SK-N-SH treated with all-trans-retinoic acid at 6 μM for 48 hours (cell line): Measurements from ENCODE around the gene TPP2.

Experiments used
- ATAC-seq: fragments of 200-7000 bp; cut with Tn5 transposase; 3 replicates; pipeline ENCODE4 v1.9.1; 2020; ENCODE audit warnings: mild to moderate bottlenecking, moderate library complexity
- ARNTL ChIP-seq: fragments of 450-650 bp; formaldehyde crosslinking; IDR thresholded peaks from 2 replicates; pipeline ENCODE4 v1.5.0; 2020; ENCODE audit warnings: low read depth, mild to moderate bottlenecking, moderate library complexity, borderline replicate concordance
- BACH2 ChIP-seq: fragments of 250-450 bp; sonication (Bioruptor Pico); IDR thresholded peaks from 2 replicates; pipeline ENCODE4 v1.9.0; 2021; ENCODE audit warnings: mild to moderate bottlenecking, borderline replicate concordance
- CREB5 ChIP-seq: fragments of 250-450 bp; sonication (Bioruptor Pico); IDR thresholded peaks from 2 replicates; pipeline ENCODE4 v1.5.1; 2020; ENCODE audit warnings: low read depth, mild to moderate bottlenecking, moderate library complexity
- CSDC2 ChIP-seq: fragments of 250-450 bp; sonication (Bioruptor Pico); IDR thresholded peaks from 2 replicates; pipeline ENCODE4 v1.5.0; 2020; ENCODE audit warnings: mild to moderate bottlenecking, moderate library complexity
- ESRRG ChIP-seq: fragments of 250-450 bp; sonication (Bioruptor Pico); IDR thresholded peaks from 2 replicates; pipeline ENCODE4 v1.6.1; 2021; ENCODE audit warnings: mild to moderate bottlenecking
- GLIS3 ChIP-seq: fragments of 250-450 bp; sonication (Bioruptor Pico); IDR thresholded peaks from 2 replicates; pipeline ENCODE4 v1.5.0; 2020; ENCODE audit warnings: mild to moderate bottlenecking, moderate library complexity
- ISL1 ChIP-seq: fragments of 250-450 bp; sonication (Bioruptor Pico); IDR thresholded peaks from 2 replicates; pipeline ENCODE4 v2.1.2; 2022; ENCODE audit warnings: mild to moderate bottlenecking, moderate library complexity
- OSR1 ChIP-seq: fragments of 250-450 bp; sonication (Bioruptor Pico); IDR thresholded peaks from 2 replicates; pipeline ENCODE4 v1.8.0; 2022; ENCODE audit warnings: moderate library complexity, mild to moderate bottlenecking, inconsistent platforms
- PPARA ChIP-seq: fragments of 250-450 bp; sonication (Bioruptor Pico); IDR thresholded peaks from 2 replicates; pipeline ENCODE4 v1.5.0; 2020; ENCODE audit warnings: mild to moderate bottlenecking, borderline replicate concordance
- SNAI2 ChIP-seq: fragments of 250-450 bp; sonication (Bioruptor Pico); IDR thresholded peaks from 2 replicates; pipeline ENCODE4 v1.5.0; 2020; ENCODE audit warnings: mild to moderate bottlenecking, moderate library complexity
- TCF4 ChIP-seq: fragments of 250-450 bp; sonication (Bioruptor Pico); IDR thresholded peaks from 2 replicates; pipeline ENCODE4 v1.8.0; 2021; ENCODE audit warnings: mild to moderate bottlenecking, moderate library complexity, borderline replicate concordance
- TOX ChIP-seq: fragments of 250-450 bp; sonication (Bioruptor Pico); IDR thresholded peaks from 2 replicates; pipeline ENCODE4 v1.8.0; 2021; ENCODE audit warnings: mild to moderate bottlenecking, moderate library complexity, borderline replicate concordance
- TSHZ2 ChIP-seq: fragments of 250-450 bp; sonication (Bioruptor Pico); IDR thresholded peaks from 2 replicates; pipeline ENCODE4 v1.5.0; 2020; ENCODE audit warnings: mild to moderate bottlenecking, moderate library complexity
- ZC3H10 ChIP-seq: fragments of 250-450 bp; sonication (Bioruptor Pico); IDR thresholded peaks from 2 replicates; pipeline ENCODE4 v1.5.1; 2021; ENCODE audit warnings: mild to moderate bottlenecking, moderate library complexity
- ZFP3 ChIP-seq: fragments of 250-450 bp; sonication (Bioruptor Pico); IDR thresholded peaks from 2 replicates; pipeline ENCODE4 v1.5.0; 2020; ENCODE audit warnings: mild to moderate bottlenecking, moderate library complexity
- ZFP30 ChIP-seq: fragments of 450-650 bp; formaldehyde crosslinking; IDR thresholded peaks from 2 replicates; pipeline ENCODE4 v1.5.0; 2022; ENCODE audit warnings: mild to moderate bottlenecking, moderate library complexity
- ZNF565 ChIP-seq: fragments of 450-650 bp; formaldehyde crosslinking; conservative IDR thresholded peaks from 2 replicates; pipeline ENCODE4 v1.5.0; 2020; ENCODE audit warnings: low read depth, mild to moderate bottlenecking, moderate library complexity
- ZNF70 ChIP-seq: fragments of 450-650 bp; formaldehyde crosslinking; IDR thresholded peaks from 2 replicates; pipeline ENCODE4 v1.5.0; 2020; ENCODE audit warnings: mild to moderate bottlenecking, moderate library complexity
- ZNF8 ChIP-seq: fragments of 450-650 bp; formaldehyde crosslinking; IDR thresholded peaks from 2 replicates; pipeline ENCODE4 v1.5.0; 2020; ENCODE audit warnings: mild to moderate bottlenecking, moderate library complexity
- TF ChIP-seq, protein P1 (sequence below): fragments of 250-450 bp; sonication (Bioruptor Pico); IDR thresholded peaks from 2 replicates; pipeline ENCODE4 v1.8.0; 2021; ENCODE audit warnings: low read depth, mild to moderate bottlenecking, moderate library complexity, borderline replicate concordance
- TF ChIP-seq, protein P2 (sequence below): fragments of 250-450 bp; sonication (Bioruptor Pico); IDR thresholded peaks from 2 replicates; pipeline ENCODE4 v1.8.0; 2020; ENCODE audit warnings: mild to moderate bottlenecking, moderate library complexity, borderline replicate concordance
- TF ChIP-seq, protein P3 (sequence below): fragments of 250-450 bp; sonication (Bioruptor Pico); IDR thresholded peaks from 2 replicates; pipeline ENCODE4 v1.5.1; 2021; ENCODE audit warnings: mild to moderate bottlenecking, moderate library complexity

TPP2 gene

DNA sequence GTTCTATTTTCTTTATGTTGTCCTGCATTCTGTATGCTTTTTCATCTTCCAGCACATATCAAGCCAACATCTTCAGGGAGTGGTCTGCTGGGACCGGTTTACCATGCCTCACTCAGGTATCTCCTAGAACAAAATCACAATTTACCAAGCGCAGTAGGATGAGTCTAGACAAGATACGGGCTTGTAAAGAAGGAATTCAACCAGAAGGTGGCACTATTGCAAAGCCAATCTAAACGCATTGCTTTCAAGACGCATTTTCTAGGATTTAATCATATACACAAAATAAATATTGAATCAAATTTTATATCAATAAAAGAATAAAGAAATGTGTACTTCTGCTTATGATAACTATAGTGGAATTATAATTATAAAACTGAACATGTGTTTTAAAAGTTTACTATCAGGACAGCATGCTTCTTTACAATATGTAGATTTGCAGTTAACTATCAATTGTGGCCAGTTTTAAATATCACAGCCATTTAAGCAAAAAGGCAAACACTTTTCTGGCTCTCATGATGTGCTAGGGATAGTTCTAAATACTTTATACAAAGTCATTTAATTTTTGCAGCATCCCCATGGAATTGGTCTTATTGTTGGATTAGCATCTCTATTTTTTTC lies 16.1 kb upstream of the TPP2 start:
- TF ChIP-seq SNAI2 (CRISPR knock-in tag): no peak
- TF ChIP-seq TOX (CRISPR knock-in tag): no peak
- ATAC-seq: peak; percentile 93

- ATAC-seq: no peak
- no peak for TF ChIP-seq ZNF8
- TF ChIP-seq GLIS3 (CRISPR knock-in tag): no peak
- TF ChIP-seq, protein P1, sequence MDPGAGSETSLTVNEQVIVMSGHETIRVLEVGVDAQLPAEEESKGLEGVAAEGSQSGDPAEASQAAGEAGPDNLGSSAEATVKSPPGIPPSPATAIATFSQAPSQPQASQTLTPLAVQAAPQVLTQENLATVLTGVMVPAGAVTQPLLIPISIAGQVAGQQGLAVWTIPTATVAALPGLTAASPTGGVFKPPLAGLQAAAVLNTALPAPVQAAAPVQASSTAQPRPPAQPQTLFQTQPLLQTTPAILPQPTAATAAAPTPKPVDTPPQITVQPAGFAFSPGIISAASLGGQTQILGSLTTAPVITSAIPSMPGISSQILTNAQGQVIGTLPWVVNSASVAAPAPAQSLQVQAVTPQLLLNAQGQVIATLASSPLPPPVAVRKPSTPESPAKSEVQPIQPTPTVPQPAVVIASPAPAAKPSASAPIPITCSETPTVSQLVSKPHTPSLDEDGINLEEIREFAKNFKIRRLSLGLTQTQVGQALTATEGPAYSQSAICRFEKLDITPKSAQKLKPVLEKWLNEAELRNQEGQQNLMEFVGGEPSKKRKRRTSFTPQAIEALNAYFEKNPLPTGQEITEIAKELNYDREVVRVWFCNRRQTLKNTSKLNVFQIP (CRISPR knock-in tag): no peak
- TF ChIP-seq ZNF565 (CRISPR knock-in tag): no peak
- TF ChIP-seq ZC3H10: no peak
- no peak for TF ChIP-seq ZFP30 (CRISPR knock-in tag)
- TF ChIP-seq BACH2 (CRISPR knock-in tag): no peak
- no peak for TF ChIP-seq CSDC2 (CRISPR knock-in tag)
- TF ChIP-seq OSR1: no peak
- TF ChIP-seq CREB5 (CRISPR knock-in tag): no peak
- TF ChIP-seq ARNTL: no peak
- no peak for TF ChIP-seq ZFP3 (CRISPR knock-in tag)
- no peak for TF ChIP-seq PPARA (CRISPR knock-in tag)
- no peak for TF ChIP-seq ISL1 (CRISPR knock-in tag)
- TF ChIP-seq ESRRG (CRISPR knock-in tag): no peak
- TF ChIP-seq, protein P2, sequence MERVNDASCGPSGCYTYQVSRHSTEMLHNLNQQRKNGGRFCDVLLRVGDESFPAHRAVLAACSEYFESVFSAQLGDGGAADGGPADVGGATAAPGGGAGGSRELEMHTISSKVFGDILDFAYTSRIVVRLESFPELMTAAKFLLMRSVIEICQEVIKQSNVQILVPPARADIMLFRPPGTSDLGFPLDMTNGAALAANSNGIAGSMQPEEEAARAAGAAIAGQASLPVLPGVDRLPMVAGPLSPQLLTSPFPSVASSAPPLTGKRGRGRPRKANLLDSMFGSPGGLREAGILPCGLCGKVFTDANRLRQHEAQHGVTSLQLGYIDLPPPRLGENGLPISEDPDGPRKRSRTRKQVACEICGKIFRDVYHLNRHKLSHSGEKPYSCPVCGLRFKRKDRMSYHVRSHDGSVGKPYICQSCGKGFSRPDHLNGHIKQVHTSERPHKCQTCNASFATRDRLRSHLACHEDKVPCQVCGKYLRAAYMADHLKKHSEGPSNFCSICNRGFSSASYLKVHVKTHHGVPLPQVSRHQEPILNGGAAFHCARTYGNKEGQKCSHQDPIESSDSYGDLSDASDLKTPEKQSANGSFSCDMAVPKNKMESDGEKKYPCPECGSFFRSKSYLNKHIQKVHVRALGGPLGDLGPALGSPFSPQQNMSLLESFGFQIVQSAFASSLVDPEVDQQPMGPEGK (CRISPR knock-in tag): no peak
These were observed 14.5 kb upstream of the TPP2 start for GRCh38 chr13:102582256-102582655.

- no peak for ATAC-seq
These were observed 12.4 kb upstream of the TPP2 start for GRCh38 chr13:102584434-102584833.

More at GRCh38 chr13:102584434-102584833, 12.4 kb upstream of the TPP2 start:
- no peak for TF ChIP-seq CREB5 (CRISPR knock-in tag)
- TF ChIP-seq, protein P2 (CRISPR knock-in tag): no peak
- no peak for TF ChIP-seq ZNF565 (CRISPR knock-in tag)
- TF ChIP-seq CSDC2 (CRISPR knock-in tag): no peak
- TF ChIP-seq ZNF70 (CRISPR knock-in tag): no peak
- TF ChIP-seq ISL1 (CRISPR knock-in tag): no peak
- TF ChIP-seq ARNTL: no peak
- no peak for TF ChIP-seq GLIS3 (CRISPR knock-in tag)
- TF ChIP-seq SNAI2 (CRISPR knock-in tag): no peak
- no peak for TF ChIP-seq TSHZ2 (CRISPR knock-in tag)
- TF ChIP-seq ZNF8: no peak
- no peak for TF ChIP-seq ZC3H10
- TF ChIP-seq OSR1: no peak
- TF ChIP-seq, protein P3, sequence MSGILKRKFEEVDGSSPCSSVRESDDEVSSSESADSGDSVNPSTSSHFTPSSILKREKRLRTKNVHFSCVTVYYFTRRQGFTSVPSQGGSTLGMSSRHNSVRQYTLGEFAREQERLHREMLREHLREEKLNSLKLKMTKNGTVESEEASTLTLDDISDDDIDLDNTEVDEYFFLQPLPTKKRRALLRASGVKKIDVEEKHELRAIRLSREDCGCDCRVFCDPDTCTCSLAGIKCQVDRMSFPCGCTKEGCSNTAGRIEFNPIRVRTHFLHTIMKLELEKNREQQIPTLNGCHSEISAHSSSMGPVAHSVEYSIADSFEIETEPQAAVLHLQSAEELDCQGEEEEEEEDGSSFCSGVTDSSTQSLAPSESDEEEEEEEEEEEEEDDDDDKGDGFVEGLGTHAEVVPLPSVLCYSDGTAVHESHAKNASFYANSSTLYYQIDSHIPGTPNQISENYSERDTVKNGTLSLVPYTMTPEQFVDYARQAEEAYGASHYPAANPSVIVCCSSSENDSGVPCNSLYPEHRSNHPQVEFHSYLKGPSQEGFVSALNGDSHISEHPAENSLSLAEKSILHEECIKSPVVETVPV (CRISPR knock-in tag): no peak
- no peak for TF ChIP-seq TCF4 (CRISPR knock-in tag)
- TF ChIP-seq ZFP30 (CRISPR knock-in tag): no peak
- TF ChIP-seq, protein P1 (CRISPR knock-in tag): no peak
- no peak for TF ChIP-seq PPARA (CRISPR knock-in tag)
- no peak for TF ChIP-seq BACH2 (CRISPR knock-in tag)
